LNCAP (cell line): ENCODE data around the gene ADAMTS19.

Experiments used
- TF ChIP-seq, protein P1 (sequence below): fragments of 450-650 bp; IDR thresholded peaks from 2 replicates; pipeline ENCODE4 v1.5.1; 2017; ENCODE audit warnings: mild to moderate bottlenecking

The ADAMTS19 gene

DNA sequence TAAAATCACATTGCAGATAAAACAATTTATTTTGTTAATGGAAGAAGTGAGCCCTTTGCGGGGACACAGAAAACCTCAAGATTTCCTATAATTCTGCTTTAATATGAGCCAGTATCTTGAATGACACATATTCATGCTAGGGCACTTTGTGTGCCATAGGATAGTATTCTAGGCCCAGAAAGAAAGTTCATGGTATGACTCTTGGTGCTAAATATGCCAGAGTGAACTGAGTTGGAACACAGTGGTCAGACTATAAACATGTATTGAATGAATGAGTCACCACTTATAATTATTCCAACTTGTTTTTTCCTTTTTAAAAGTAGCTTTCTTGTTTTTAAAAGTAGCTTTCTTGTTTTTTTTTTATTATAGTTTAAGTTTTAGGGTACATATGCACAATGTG lies 46.0 kb downstream of the ADAMTS19 start:
- TF ChIP-seq, protein P1, sequence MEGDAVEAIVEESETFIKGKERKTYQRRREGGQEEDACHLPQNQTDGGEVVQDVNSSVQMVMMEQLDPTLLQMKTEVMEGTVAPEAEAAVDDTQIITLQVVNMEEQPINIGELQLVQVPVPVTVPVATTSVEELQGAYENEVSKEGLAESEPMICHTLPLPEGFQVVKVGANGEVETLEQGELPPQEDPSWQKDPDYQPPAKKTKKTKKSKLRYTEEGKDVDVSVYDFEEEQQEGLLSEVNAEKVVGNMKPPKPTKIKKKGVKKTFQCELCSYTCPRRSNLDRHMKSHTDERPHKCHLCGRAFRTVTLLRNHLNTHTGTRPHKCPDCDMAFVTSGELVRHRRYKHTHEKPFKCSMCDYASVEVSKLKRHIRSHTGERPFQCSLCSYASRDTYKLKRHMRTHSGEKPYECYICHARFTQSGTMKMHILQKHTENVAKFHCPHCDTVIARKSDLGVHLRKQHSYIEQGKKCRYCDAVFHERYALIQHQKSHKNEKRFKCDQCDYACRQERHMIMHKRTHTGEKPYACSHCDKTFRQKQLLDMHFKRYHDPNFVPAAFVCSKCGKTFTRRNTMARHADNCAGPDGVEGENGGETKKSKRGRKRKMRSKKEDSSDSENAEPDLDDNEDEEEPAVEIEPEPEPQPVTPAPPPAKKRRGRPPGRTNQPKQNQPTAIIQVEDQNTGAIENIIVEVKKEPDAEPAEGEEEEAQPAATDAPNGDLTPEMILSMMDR = no peak

DNA sequence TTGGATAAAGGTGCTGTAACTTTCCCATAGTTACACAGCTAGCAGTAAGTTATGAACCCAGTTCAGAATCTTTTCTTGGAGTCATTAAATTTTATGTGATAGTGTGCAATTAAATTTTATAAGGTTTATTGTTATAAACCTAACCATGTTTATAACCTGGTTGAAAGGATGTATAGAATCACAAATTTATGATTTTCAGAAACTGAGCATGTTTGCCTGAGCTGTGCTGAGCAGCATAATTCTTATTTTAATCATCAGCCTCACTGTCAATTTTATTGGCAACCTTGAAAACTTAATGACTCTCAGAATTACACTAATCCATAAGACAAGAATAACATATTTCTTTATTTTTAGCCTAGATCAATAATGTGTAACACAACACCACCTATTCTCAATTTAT lies 46.9 kb downstream of the ADAMTS19 start:
- TF ChIP-seq, protein P1 = no peak

DNA sequence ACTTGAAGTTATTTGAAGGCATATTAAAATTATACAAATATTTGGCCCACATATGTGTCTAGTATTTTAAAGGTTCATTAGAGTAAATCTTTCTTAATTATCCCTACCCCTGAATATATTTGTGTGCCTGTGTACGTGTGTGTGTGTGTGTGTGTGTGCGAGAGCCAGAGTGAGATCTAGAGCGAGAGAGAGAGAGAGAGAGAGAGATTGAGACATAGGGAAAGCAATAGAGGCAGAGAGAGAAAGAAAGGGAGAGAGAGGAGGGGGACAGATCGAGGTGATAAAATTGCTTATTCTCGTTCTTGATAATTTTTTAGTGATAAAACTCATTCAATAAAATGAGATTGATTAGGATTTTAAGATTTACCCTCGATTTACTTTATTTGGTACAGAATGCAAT lies 47.4 kb downstream of the ADAMTS19 start:
- TF ChIP-seq, protein P1 = no peak

DNA sequence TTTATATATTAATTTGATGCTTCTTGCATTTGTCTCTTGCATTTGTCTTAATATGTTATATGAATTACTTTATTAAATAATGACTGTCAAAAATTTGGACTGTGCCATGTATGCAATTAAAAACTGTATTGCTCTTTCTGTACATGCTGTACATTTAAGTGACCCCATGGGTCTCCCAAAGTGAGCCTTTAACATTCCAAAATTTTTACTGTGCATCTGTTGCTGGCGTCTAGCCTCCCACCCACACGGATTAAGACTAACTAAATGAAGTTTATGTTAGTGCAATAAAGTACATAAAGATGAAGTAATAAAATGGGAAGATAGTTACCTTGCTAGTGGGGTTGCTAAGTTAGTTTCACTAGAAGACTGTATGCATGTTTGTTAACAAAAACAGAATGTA lies 48.5 kb downstream of the ADAMTS19 start:
- TF ChIP-seq, protein P1 = no peak

DNA sequence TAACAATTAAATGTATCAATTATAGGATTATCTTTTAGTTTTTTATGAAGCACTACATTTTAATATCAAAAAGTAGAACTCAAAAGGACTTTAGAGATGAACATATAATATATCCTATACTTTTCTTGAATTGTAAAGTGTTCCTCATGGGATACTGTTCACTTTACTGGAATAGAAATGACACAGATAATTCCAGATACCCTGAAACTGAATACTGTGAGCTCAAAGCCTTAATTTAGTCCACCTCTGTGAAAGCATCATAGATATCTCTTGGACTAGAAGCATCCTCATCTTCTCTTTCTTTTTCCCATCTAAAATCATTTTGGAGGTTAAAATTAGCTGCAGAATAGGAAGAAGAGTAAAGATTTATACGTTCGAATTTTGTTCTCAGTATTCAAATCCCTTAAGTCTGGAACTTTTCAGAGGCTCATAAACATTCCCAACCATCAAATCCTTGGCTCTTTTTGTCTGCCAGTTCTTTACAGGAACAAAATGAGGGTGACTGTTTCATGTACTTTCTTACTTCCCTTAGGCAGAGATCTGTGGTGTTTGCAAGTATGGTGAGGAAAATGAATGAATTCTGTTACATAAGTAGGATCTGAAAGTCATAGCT lies 49.4 kb downstream of the ADAMTS19 start:
- TF ChIP-seq, protein P1 = no peak

DNA sequence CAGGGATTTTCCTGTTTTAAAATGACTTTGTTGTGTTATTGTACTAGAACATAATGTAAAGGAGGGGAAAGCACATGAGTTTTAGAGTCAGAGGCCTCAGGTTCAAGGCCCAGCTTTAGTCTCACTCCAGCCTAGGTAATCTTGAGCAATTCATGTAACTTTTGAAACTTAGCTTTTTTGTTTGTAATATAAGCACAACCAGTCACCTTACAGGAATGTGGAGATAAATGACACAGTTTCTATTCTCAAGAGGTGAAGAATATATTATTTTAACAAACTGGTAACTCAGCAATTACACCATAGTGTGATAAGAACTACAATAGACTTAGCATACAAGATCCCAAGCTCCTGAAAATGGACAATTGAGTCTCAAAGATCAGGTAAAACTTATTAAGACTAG lies 51.2 kb downstream of the ADAMTS19 start:
- TF ChIP-seq, protein P1 = no peak

DNA sequence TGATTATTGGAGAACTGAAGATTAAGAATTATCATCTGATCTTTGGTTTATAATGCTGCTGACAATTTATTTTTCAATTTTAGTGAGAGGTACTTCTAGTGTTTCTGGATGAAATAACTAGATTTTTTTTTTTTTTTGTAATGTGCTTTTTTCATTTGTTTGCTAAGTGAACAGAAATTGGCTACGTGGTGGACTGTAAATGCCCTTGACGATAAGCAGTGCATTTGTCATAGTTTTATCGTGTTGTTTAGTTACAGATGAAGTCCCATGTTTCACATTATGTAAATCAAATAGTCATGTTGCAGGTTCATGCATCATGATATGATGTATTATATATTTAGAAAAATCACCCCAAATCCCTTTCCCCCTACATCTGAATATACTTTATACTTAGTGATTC lies 81.0 kb downstream of the ADAMTS19 start:
- TF ChIP-seq, protein P1 = no peak
